IgD-negative memory B cell (primary cell): ENCODE measurements around the gene AGAP1. TPM values are rescaled to one million over a fixed set of nuclear protein-coding genes. Genes with fewer than 3 reads are reported as not detected.

Experiments used
- H3K27ac Mint-ChIP-seq, 3 donors: one replicate each; pipeline ENCODE4 v1.8.0; 2020 to 2022; ENCODE audit warnings: mild to moderate bottlenecking in 3 of 3, mixed read lengths in 3 of 3, moderate library complexity in 1 of 3
- H3K27me3 Mint-ChIP-seq: one replicate; pipeline ENCODE4 v1.8.0; 2021; ENCODE audit warnings: mixed read lengths
- H3K36me3 Mint-ChIP-seq: one replicate; pipeline ENCODE4 v1.8.0; 2020; ENCODE audit warnings: mild to moderate bottlenecking, mixed read lengths
- H3K4me1 Mint-ChIP-seq, 3 donors: one replicate each; pipeline ENCODE4 v1.8.0; 2020 to 2022; ENCODE audit warnings: mixed read lengths in 3 of 3, mild to moderate bottlenecking in 1 of 3
- H3K4me3 Mint-ChIP-seq, 4 donors: one replicate each; pipeline ENCODE4 v1.8.0; 2020 to 2022; ENCODE audit warnings: mild to moderate bottlenecking in 4 of 4, mixed read lengths in 4 of 4, moderate library complexity in 3 of 4
- H3K9me3 Mint-ChIP-seq, 3 donors: one replicate each; pipeline ENCODE4 v1.8.0; 2020 to 2021; ENCODE audit warnings: mixed read lengths in 3 of 3, mild to moderate bottlenecking in 1 of 3
- polyA plus RNA-seq: library from polyadenylated mRNA; unstranded; fragments of 300-500 nt; fragmentation: Illumina TruSeq; gene quantifications from one replicate; pipeline ENCODE4 v1.2.3, GENCODE V29; 2021

The AGAP1 gene
- polyA plus RNA-seq, 1 donor from 2014 or later: not detected

DNA sequence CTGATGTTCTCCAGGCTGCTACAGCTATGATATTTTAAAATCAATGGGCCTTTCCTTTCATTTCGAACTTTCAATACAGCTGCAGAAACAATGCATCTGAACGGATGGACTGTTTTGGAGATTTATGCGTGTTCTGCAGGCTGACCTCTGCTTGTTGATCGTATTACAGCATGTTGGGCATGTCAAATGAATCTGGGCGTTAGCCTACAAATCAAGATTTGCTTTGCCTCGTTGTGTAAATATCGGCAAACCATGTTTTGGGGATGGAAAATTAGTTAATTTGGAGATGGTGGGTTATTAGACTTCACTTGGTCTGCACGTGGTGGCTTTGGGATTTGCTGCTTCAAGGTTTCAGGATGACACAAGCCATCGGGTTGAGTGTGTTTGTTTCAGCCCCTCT is 129.3 kb downstream of the AGAP1 start:
- H3K27ac Mint-ChIP-seq: no peak overlapping the region
- H3K4me1 Mint-ChIP-seq: no peaks in the 10 kb centered on the region
- peaks cover 0 to 16% (median 2%) of the 10 kb centered on the region in 3 donors for H3K9me3 Mint-ChIP-seq
- no peaks in the 10 kb centered on the region for H3K27me3 Mint-ChIP-seq
- H3K36me3 Mint-ChIP-seq: no peaks in the 10 kb centered on the region
- H3K4me3 Mint-ChIP-seq: no peak overlapping the region

- no peak overlapping the region for H3K27ac Mint-ChIP-seq
- no peak overlapping the region for H3K4me3 Mint-ChIP-seq
- H3K9me3 Mint-ChIP-seq: peaks cover 0 to 15% (median 2%) of the 10 kb centered on the region in 3 donors
- no peaks in the 10 kb centered on the region for H3K36me3 Mint-ChIP-seq
- H3K27me3 Mint-ChIP-seq: no peaks in the 10 kb centered on the region
- H3K4me1 Mint-ChIP-seq: no peaks in the 10 kb centered on the region
Observed at GRCh38 chr2:235623752-235624151, 129.9 kb downstream of the AGAP1 start.

DNA sequence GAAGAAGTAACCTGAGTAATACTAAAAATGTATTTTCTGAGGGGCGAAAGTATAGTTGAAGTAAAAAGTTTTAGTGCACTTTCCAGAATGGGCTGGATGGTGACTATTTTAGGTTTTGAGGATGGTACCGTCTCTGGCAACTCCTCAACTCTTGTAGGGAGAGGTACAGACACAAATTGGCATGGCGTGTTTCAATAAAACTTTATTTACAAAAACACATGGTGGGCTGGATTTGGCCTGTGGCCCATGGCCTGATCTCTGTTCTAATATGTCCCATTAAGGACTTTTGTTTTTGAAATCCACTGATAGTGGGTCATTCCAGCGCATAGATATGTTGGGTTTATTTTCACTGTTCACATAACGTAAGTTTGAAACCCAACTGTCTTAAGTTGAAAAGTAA is 132.8 kb downstream of the AGAP1 start:
- Mint-ChIP-seq H3K4me3 (no peak overlapping the region), H3K36me3 (no peaks in the 10 kb centered on the region), H3K27me3 (no peaks in the 10 kb centered on the region), H3K4me1 (no peaks in the 10 kb centered on the region), H3K27ac (no peak overlapping the region), H3K9me3 (peaks cover 0 to 13% (median 2%) of the 10 kb centered on the region in 3 donors)

DNA sequence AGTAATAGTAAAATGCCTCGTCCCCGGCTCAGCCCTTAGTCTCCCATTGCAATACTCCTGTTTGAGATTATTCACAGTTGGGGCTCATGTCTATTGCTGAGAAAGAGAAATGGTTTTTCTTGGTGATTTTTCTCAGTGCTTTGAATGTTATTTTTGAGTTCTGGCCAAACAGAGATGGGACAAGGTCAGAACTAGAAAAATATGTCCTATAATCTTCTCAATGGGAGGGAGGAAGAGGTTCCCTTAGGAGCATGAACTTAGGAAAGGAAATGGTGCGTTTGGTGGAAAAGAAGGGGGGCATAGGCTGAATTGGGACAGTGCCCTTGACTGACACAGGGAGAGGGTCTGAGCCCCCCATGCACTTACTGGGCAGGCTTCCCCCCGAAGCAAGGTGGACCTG is 133.8 kb downstream of the AGAP1 start:
- Mint-ChIP-seq H3K9me3 (peaks cover 0 to 13% (median 2%) of the 10 kb centered on the region in 3 donors), H3K36me3 (no peaks in the 10 kb centered on the region), H3K27ac (no peak overlapping the region), H3K27me3 (no peaks in the 10 kb centered on the region), H3K4me3 (no peak overlapping the region), H3K4me1 (no peaks in the 10 kb centered on the region)

- Mint-ChIP-seq H3K27me3 (peaks cover 4% of the 10 kb centered on the region), H3K4me1 (no peaks in the 10 kb centered on the region), H3K9me3 (peaks cover 0 to 6% (median 0%) of the 10 kb centered on the region in 3 donors), H3K4me3 (no peak overlapping the region), H3K36me3 (no peaks in the 10 kb centered on the region), H3K27ac (peak overlapping the region in 1 of 3 donors; percentile 39)
Observed at GRCh38 chr2:235630718-235631296, 137.0 kb downstream of the AGAP1 start.

DNA sequence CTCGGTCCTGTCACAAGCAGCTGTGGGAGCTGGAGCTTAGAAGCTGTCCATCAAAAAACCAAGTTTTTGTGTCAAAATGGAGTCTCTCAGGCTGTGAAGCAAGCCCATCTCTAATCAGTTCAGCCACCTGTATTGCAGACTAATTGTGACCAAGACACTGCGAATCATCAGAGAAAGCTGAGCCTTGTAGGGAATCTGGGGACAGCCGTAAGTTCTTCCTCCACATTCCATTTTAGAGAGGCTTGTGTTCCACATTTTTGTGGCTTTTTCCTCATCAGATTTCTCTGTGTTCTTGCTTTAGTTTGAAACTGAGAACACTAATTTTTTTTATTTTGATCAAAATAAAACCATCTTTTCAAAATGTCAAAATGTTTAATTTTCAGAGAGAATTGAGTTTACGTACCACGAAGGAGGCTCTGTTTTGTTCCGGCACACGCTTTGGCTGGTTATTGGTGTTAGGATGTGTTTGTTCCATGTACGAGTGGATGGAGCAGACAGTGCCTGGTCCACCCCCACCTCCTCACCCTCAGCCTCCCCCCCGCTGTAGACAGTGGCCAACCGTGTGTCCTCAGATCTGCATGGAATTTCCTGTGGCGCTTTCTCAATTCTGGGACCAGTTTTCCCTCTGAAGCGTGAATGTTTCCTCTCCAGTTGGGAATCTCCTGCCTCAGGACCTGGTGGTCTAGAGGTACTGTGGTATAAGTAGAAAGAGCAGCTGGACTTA is 140.8 kb downstream of the AGAP1 start:
- Mint-ChIP-seq H3K4me1 (no peaks in the 10 kb centered on the region), H3K27ac (no peak overlapping the region), H3K27me3 (peaks cover 4% of the 10 kb centered on the region), H3K9me3 (no peaks in the 10 kb centered on the region), H3K36me3 (no peaks in the 10 kb centered on the region), H3K4me3 (no peak overlapping the region)

DNA sequence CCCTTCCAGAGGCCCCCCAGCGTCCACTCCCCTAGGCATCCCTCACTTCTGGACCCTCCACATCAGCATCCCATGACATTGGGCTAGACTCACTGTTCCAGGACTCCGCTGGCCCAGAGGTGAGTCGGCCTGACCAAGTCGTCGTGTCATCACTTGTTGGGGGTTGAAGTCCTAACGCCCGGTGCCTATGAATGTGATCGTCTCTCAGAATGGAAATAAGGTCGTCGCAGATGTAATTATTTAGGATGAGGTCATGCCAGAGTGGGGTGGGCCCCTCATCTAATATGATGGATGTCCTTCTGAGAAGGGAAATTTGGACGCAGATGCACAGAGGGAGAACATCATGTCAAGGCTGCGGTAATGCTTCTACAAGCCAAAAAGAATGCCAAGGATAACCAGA is 142.7 kb downstream of the AGAP1 start:
- H3K27ac Mint-ChIP-seq: no peak overlapping the region
- H3K9me3 Mint-ChIP-seq: no peaks in the 10 kb centered on the region
- H3K27me3 Mint-ChIP-seq: peaks cover 5% of the 10 kb centered on the region
- H3K4me1 Mint-ChIP-seq: no peaks in the 10 kb centered on the region
- no peak overlapping the region for H3K4me3 Mint-ChIP-seq
- H3K36me3 Mint-ChIP-seq: no peaks in the 10 kb centered on the region

- Mint-ChIP-seq H3K36me3 (no peaks in the 10 kb centered on the region), H3K27ac (no peak overlapping the region), H3K27me3 (peaks cover 7% of the 10 kb centered on the region), H3K4me3 (no peak overlapping the region), H3K4me1 (no peaks in the 10 kb centered on the region), H3K9me3 (no peaks in the 10 kb centered on the region)
Observed at GRCh38 chr2:235637896-235638295, 144.1 kb downstream of the AGAP1 start.

DNA sequence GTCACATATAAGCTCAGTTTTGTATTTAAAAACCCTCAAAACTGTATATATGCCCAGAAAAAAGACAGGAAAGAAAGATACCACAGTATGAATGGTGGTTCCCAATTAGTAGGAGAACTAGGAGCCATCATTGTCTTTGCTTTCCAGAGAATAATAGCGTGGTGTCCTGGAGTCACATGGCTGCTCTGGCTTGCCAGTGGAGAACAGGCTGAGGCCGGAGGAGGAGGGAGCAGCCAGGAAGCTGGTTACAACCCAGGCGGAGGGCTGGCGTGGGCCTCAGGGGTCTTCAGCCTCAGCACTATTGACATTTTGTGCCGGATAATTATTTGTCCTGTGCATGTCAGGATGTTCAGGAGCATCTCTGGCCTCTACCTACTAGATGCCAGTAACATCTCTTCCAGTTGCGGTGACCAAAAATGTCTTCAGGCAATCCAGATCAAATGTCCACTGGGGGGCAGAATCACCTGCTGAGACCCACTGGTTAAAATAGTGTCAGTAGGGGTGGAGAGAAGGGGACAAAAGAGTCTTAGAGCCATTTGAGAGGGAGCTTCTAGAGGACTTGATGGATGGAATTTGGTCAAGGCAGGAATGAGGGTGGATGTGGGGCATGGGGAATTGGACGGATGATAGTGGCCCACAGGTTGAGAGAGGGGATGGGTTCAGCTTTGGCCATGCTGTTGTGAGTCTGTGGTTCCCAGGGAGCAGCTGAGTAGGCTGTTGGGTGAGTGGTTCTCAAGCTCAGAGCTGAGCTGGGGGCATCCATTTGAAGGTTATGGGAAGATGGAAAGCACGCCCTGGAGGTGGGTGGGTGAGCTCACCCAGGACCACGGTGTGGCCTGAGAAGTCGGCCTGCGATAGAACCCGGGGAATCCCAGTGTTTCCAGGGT is 144.9 kb downstream of the AGAP1 start:
- Mint-ChIP-seq H3K4me3 (no peak overlapping the region), H3K27me3 (peaks cover 7% of the 10 kb centered on the region), H3K9me3 (no peaks in the 10 kb centered on the region), H3K27ac (no peak overlapping the region), H3K4me1 (no peaks in the 10 kb centered on the region), H3K36me3 (no peaks in the 10 kb centered on the region)

DNA sequence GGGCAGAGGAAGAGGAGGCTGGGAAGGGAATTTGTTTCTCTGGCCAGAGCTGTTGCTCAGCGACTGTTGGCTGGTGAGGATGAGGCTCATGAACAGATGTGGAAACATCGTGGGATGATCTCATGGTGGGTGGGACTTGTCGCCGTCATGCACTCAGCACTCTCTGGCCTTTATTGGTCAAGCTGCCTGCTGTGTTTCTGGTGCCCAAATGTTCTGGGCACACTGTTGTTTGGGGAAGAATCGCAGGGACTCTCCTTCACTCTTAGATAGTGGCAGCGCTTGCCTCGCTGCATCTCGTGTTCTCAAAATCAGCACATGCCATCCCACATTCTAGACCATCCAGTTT is 145.6 kb downstream of the AGAP1 start:
- Mint-ChIP-seq H3K27ac (no peak overlapping the region), H3K4me3 (no peak overlapping the region), H3K4me1 (no peaks in the 10 kb centered on the region), H3K36me3 (no peaks in the 10 kb centered on the region), H3K27me3 (peaks cover 7% of the 10 kb centered on the region), H3K9me3 (no peaks in the 10 kb centered on the region)

DNA sequence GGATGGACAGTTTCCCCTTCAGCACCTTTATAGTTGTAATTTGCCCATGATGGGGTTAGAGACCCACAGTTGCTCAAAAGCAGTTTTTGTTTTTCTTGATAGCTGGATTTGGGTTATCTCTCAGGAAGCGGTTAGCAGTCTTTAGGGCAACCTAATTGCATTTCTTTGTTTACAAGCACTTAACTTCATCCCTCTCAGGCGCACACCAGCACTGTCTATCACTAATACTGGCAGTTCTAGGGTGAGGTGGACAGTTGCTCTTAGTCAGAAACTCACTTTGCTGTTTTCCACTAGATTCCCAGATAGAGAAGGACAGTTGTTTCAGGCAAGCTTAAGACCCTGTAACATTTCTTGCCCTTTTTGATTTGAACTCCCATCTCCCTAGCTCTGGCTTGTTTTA is 146.0 kb downstream of the AGAP1 start:
- Mint-ChIP-seq H3K27me3 (peaks cover 6% of the 10 kb centered on the region), H3K4me1 (no peaks in the 10 kb centered on the region), H3K4me3 (no peak overlapping the region), H3K9me3 (no peaks in the 10 kb centered on the region), H3K36me3 (no peaks in the 10 kb centered on the region), H3K27ac (no peak overlapping the region)

- Mint-ChIP-seq H3K9me3 (no peaks in the 10 kb centered on the region), H3K4me3 (no peak overlapping the region), H3K27me3 (peaks cover 3% of the 10 kb centered on the region), H3K4me1 (no peaks in the 10 kb centered on the region), H3K27ac (no peak overlapping the region), H3K36me3 (no peaks in the 10 kb centered on the region)
Observed at GRCh38 chr2:235640377-235640776, 146.5 kb downstream of the AGAP1 start.

DNA sequence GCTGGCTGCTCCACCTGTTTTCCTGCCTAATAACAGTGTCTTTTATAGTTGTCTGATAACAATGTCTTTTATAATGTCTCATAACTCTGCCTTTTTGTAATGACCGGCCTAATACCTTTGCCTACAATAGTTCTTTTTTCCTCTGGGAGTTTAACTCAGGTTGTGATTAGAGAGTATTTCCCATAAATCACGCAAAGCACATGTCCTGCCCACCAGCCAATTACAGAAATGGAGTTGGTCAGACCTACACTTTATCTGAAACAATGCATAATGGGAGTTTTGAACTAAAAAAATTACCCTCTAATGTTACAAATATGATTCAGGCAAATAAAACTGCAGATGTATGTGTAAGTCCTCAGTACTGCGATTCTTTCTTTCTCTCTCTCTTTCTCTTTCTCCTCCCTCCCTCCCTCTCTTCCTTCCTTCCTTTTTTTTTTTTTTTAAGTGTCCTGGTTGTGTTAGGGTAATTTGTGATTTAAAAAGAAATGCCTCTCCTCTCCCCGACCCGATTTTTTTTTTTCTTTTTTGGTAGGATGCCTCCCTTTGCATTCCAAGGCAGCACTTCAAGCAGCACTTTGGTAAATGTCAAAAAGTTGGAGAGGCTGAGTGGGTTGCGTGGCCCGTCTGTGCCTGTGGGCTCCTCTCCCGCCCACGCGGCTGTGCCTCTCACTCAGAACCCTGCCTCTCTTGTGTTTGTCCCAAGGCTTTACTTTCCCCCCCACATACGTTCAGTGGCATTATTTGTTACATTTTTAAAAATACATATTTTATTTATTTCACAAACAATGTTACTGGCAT is 147.3 kb downstream of the AGAP1 start:
- no peaks in the 10 kb centered on the region for H3K36me3 Mint-ChIP-seq
- no peak overlapping the region for H3K4me3 Mint-ChIP-seq
- H3K27me3 Mint-ChIP-seq: peaks cover 3% of the 10 kb centered on the region
- H3K9me3 Mint-ChIP-seq: no peaks in the 10 kb centered on the region
- no peaks in the 10 kb centered on the region for H3K4me1 Mint-ChIP-seq
- H3K27ac Mint-ChIP-seq: no peak overlapping the region

GRCh38 chr2:235641956-235642355 is 148.1 kb downstream of the AGAP1 start:
- Mint-ChIP-seq H3K27me3 (peaks cover 3% of the 10 kb centered on the region), H3K36me3 (no peaks in the 10 kb centered on the region), H3K9me3 (no peaks in the 10 kb centered on the region), H3K4me3 (no peak overlapping the region), H3K4me1 (no peaks in the 10 kb centered on the region), H3K27ac (no peak overlapping the region)
